HEK293 (cell line): ENCODE measurements around the gene TES.
A peak's percentile ranks its signal among the peaks of the same experiment; 100 is the strongest.

ENCODE experiments used
- CTCF ChIA-PET: fragments of 350-600 bp; formaldehyde crosslinking; extraction: SDS; loops from one replicate; lab custom pipeline; 2021; ENCODE audit warnings: antibody characterized with exemption; lab: Yijun Ruan, JAX
- POLR2A ChIA-PET: fragments of 300-600 bp; formaldehyde crosslinking; extraction: SDS; loops from one replicate; lab custom pipeline; 2020; ENCODE audit warnings: antibody characterized with exemption, inconsistent platforms; lab: Yijun Ruan, JAX
- H3K27ac ChIP-seq: fragments of 200-500 bp; sonication (Bioruptor generic); 2 replicates; pipeline ENCODE4 v1.5.1; 2014; ENCODE audit warnings: low read depth, low read length, control low read depth, inconsistent platforms; ENCODE audit errors: extremely low read depth
- H3K36me3 ChIP-seq, 2 experiments: fragments of 200-500 bp in 1 of 2; sonication (Bioruptor generic) in 1 of 2; 1 replicate in 1 of 2; 2 replicates in 1 of 2; pipeline ENCODE4 v1.5.1; 2014 to 2017; ENCODE audit warnings: inconsistent platforms in 2 of 2, low read length in 2 of 2; ENCODE audit not compliant: control insufficient read depth in 2 of 2, insufficient read depth in 1 of 2
- H3K4me1 ChIP-seq: fragments of 200-500 bp; sonication (Bioruptor generic); 2 replicates; pipeline ENCODE4 v1.5.1; 2014; ENCODE audit warnings: mild to moderate bottlenecking, low read length, inconsistent platforms; ENCODE audit not compliant: control insufficient read depth, insufficient read depth
- H3K4me3 ChIP-seq: 2 replicates; pipeline ENCODE4 v1.5.1; 2011; ENCODE audit warnings: low read depth, mild to moderate bottlenecking, control low read depth, low read length, moderate library complexity
- H3K9me3 ChIP-seq: fragments of 200-500 bp; sonication (Bioruptor generic); 2 replicates; pipeline ENCODE4 v1.5.1; 2014; ENCODE audit warnings: low read depth, low read length, inconsistent platforms; ENCODE audit not compliant: control insufficient read depth, insufficient read depth
- GLIS1 ChIP-seq: fragments of 450-650 bp; formaldehyde crosslinking; IDR thresholded peaks from 2 replicates; pipeline ENCODE4 v1.5.1; 2016; ENCODE audit warnings: missing biosample characterization, missing genetic modification characterization
- GLIS2 ChIP-seq: fragments of 450-650 bp; formaldehyde crosslinking; IDR thresholded peaks from 2 replicates; pipeline ENCODE4 v1.5.1; 2016; ENCODE audit warnings: missing biosample characterization, missing genetic modification characterization
- IKZF3 ChIP-seq: fragments of 450-650 bp; IDR thresholded peaks from 2 replicates; pipeline ENCODE4 v1.5.0; 2018; ENCODE audit warnings: missing biosample characterization, mild to moderate bottlenecking, missing genetic modification characterization, moderate library complexity
- KLF10 ChIP-seq: fragments of 450-650 bp; IDR thresholded peaks from 2 replicates; pipeline ENCODE4 v1.5.1; 2018; ENCODE audit warnings: missing biosample characterization, mild to moderate bottlenecking, missing genetic modification characterization
- PATZ1 ChIP-seq: fragments of 450-650 bp; formaldehyde crosslinking; IDR thresholded peaks from 2 replicates; pipeline ENCODE4 v1.5.1; 2016; ENCODE audit warnings: missing biosample characterization, missing genetic modification characterization
- RBAK ChIP-seq: fragments of 450-650 bp; formaldehyde crosslinking; IDR thresholded peaks from 2 replicates; pipeline ENCODE4 v1.5.1; 2016; ENCODE audit warnings: missing biosample characterization, missing genetic modification characterization
- REST ChIP-seq: fragments of 450-650 bp; formaldehyde crosslinking; IDR thresholded peaks from 2 replicates; pipeline ENCODE4 v1.5.1; 2016; ENCODE audit warnings: missing biosample characterization, missing genetic modification characterization
- TCF7L2 ChIP-seq: IDR thresholded peaks from 2 replicates; pipeline ENCODE4 v1.6.1; 2011; ENCODE audit warnings: low read depth, mild to moderate bottlenecking, inconsistent platforms, low read length, moderate library complexity, borderline replicate concordance
- ZBTB26 ChIP-seq: fragments of 450-650 bp; formaldehyde crosslinking; optimal IDR thresholded peaks from 2 replicates; pipeline ENCODE3; 2016; ENCODE audit warnings: missing biosample characterization, mild to moderate bottlenecking, missing genetic modification characterization
- ZBTB44 ChIP-seq: fragments of 450-650 bp; IDR thresholded peaks from 2 replicates; pipeline ENCODE4 v1.5.1; 2018; ENCODE audit warnings: missing biosample characterization, mild to moderate bottlenecking, missing genetic modification characterization
- ZBTB8A ChIP-seq: fragments of 450-650 bp; formaldehyde crosslinking; IDR thresholded peaks from 2 replicates; pipeline ENCODE4 v1.5.1; 2016; ENCODE audit warnings: missing biosample characterization, missing genetic modification characterization
- ZFP41 ChIP-seq: fragments of 450-650 bp; formaldehyde crosslinking; IDR thresholded peaks from 2 replicates; pipeline ENCODE4 v1.5.1; 2016; ENCODE audit warnings: missing biosample characterization, missing genetic modification characterization, borderline replicate concordance
- ZFP69B ChIP-seq: fragments of 450-650 bp; formaldehyde crosslinking; IDR thresholded peaks from 2 replicates; pipeline ENCODE4 v1.5.1; 2016; ENCODE audit warnings: missing biosample characterization, missing genetic modification characterization
- ZNF174 ChIP-seq: fragments of 450-650 bp; formaldehyde crosslinking; IDR thresholded peaks from 2 replicates; pipeline ENCODE4 v1.5.0; 2017; ENCODE audit warnings: missing biosample characterization, mild to moderate bottlenecking, missing genetic modification characterization
- ZNF184 ChIP-seq: fragments of 450-650 bp; IDR thresholded peaks from 2 replicates; pipeline ENCODE4 v1.5.1; 2018; ENCODE audit warnings: missing biosample characterization, mild to moderate bottlenecking, missing genetic modification characterization
- ZNF19 ChIP-seq: fragments of 450-650 bp; formaldehyde crosslinking; IDR thresholded peaks from 2 replicates; pipeline ENCODE4; 2016; ENCODE audit warnings: missing biosample characterization, missing genetic modification characterization, low read depth
- ZNF362 ChIP-seq: fragments of 450-650 bp; formaldehyde crosslinking; IDR thresholded peaks from 2 replicates; pipeline ENCODE4 v1.5.1; 2016; ENCODE audit warnings: missing biosample characterization, missing genetic modification characterization
- ZNF366 ChIP-seq: fragments of 450-650 bp; formaldehyde crosslinking; conservative IDR thresholded peaks from 2 replicates; pipeline ENCODE4 v1.5.1; 2016; ENCODE audit warnings: missing biosample characterization, missing genetic modification characterization
- ZNF37A ChIP-seq: fragments of 450-650 bp; IDR thresholded peaks from 2 replicates; pipeline ENCODE4 v1.5.1; 2018; ENCODE audit warnings: missing biosample characterization, missing genetic modification characterization
- ZNF501 ChIP-seq: fragments of 450-650 bp; formaldehyde crosslinking; IDR thresholded peaks from 2 replicates; pipeline ENCODE4 v1.5.1; 2016; ENCODE audit warnings: missing biosample characterization, missing genetic modification characterization
- ZNF521 ChIP-seq: fragments of 450-650 bp; formaldehyde crosslinking; IDR thresholded peaks from 2 replicates; pipeline ENCODE4 v1.5.1; 2017; ENCODE audit warnings: missing biosample characterization, mild to moderate bottlenecking, missing genetic modification characterization
- ZNF548 ChIP-seq: fragments of 450-650 bp; formaldehyde crosslinking; IDR thresholded peaks from 2 replicates; pipeline ENCODE4 v1.5.1; 2016; ENCODE audit warnings: missing biosample characterization, missing genetic modification characterization
- ZNF560 ChIP-seq: fragments of 450-650 bp; formaldehyde crosslinking; IDR thresholded peaks from 2 replicates; pipeline ENCODE4 v1.5.1; 2017; ENCODE audit warnings: missing biosample characterization, missing genetic modification characterization, borderline replicate concordance
- ZNF596 ChIP-seq: fragments of 450-650 bp; IDR thresholded peaks from 2 replicates; pipeline ENCODE4 v1.5.0; 2018; ENCODE audit warnings: missing biosample characterization, mild to moderate bottlenecking, missing genetic modification characterization, moderate library complexity
- ZNF777 ChIP-seq: fragments of 450-650 bp; formaldehyde crosslinking; IDR thresholded peaks from 2 replicates; pipeline ENCODE4 v1.5.1; 2017; ENCODE audit warnings: missing biosample characterization, missing genetic modification characterization, borderline replicate concordance
- ZSCAN23 ChIP-seq: fragments of 450-650 bp; formaldehyde crosslinking; IDR thresholded peaks from 2 replicates; pipeline ENCODE4 v1.5.1; 2016; ENCODE audit warnings: missing biosample characterization, missing genetic modification characterization
- ZSCAN5A ChIP-seq: fragments of 450-650 bp; formaldehyde crosslinking; IDR thresholded peaks from 2 replicates; pipeline ENCODE4 v1.5.1; 2016; ENCODE audit warnings: missing biosample characterization, missing genetic modification characterization

TES gene

GRCh38 chr7:116210345-116211005 lies at the start of gene TES:
Gene TES, plus strand, starts transcription at chr7:116210539. Its CDS starts 169 bp downstream, at chr7:116210708.
- ChIA-PET CTCF (interaction anchor here (0.6 to 4.5 kb wide), 8 partner anchors 10 to 507 kb away, joined by 3 to 26 read pairs (median 4); no protein-coding TSS in a partner anchor), POLR2A (interaction anchor here (0.6 to 3.1 kb wide), 5 partner anchors 9 to 304 kb away, joined by 4 to 43 read pairs (median 8); no protein-coding TSS in a partner anchor)
- peak within 1 kb of the TSS; percentile 79 for H3K4me3 ChIP-seq
- peak within 1 kb of the TSS; percentile 95 for H3K27ac ChIP-seq
- H3K36me3 ChIP-seq, result no peaks in the 10 kb centered on the region
- H3K4me1 ChIP-seq, result peaks cover 7% of the 10 kb centered on the region
- no peaks in the 10 kb centered on the region for H3K9me3 ChIP-seq
- TF ChIP-seq ZSCAN23 (tag by site-specific recombination), result no peak
- TF ChIP-seq KLF10 (tag by site-specific recombination), result peak; percentile 21; the same call in 1 of the 2 replicates
- no peak for TF ChIP-seq ZFP41 (tag by site-specific recombination)
- peak; percentile 41 for TF ChIP-seq GLIS2 (tag by site-specific recombination)
- TF ChIP-seq ZBTB44 (tag by site-specific recombination), result 0 out of 2 replicates have a peak, but pooled peaks have one; percentile 24
- peak; percentile 19; the same call in 1 of the 2 replicates for TF ChIP-seq ZNF777 (tag by site-specific recombination)
- peak; percentile 80; the same call in 1 of the 2 replicates for TF ChIP-seq TCF7L2
- TF ChIP-seq ZNF19 (tag by site-specific recombination), result no peak
- 0 out of 2 replicates have a peak, but pooled peaks have one; percentile 29 for TF ChIP-seq IKZF3 (tag by site-specific recombination)
- TF ChIP-seq ZBTB26 (tag by site-specific recombination), result peak; percentile 70
- no peak for TF ChIP-seq ZSCAN5A (tag by site-specific recombination)
- peak; percentile 86 for TF ChIP-seq ZBTB8A (tag by site-specific recombination)
- TF ChIP-seq ZNF184 (tag by site-specific recombination), result no peak
- TF ChIP-seq ZNF37A (tag by site-specific recombination), result no peak
- no peak for TF ChIP-seq ZNF501
- no peak for TF ChIP-seq ZNF174
- TF ChIP-seq ZNF548 (tag by site-specific recombination), result no peak
- no peak for TF ChIP-seq ZNF362
- no peak for TF ChIP-seq REST (tag by site-specific recombination)
- TF ChIP-seq RBAK (tag by site-specific recombination), result no peak
- peak; percentile 34; the same call in 1 of the 2 replicates for TF ChIP-seq GLIS1 (tag by site-specific recombination)
- 0 out of 2 replicates have a peak, but pooled peaks have one; percentile 12 for TF ChIP-seq PATZ1 (tag by site-specific recombination)
- TF ChIP-seq ZNF366 (tag by site-specific recombination), result no peak
- no peak for TF ChIP-seq ZFP69B (tag by site-specific recombination)
- TF ChIP-seq ZNF596 (tag by site-specific recombination), result peak; percentile 77
- no peak for TF ChIP-seq ZNF560 (tag by site-specific recombination)
- no peak for TF ChIP-seq ZNF521
